Measurements from ENCODE around the gene GLB1L2.

The GLB1L2 gene

DNA sequence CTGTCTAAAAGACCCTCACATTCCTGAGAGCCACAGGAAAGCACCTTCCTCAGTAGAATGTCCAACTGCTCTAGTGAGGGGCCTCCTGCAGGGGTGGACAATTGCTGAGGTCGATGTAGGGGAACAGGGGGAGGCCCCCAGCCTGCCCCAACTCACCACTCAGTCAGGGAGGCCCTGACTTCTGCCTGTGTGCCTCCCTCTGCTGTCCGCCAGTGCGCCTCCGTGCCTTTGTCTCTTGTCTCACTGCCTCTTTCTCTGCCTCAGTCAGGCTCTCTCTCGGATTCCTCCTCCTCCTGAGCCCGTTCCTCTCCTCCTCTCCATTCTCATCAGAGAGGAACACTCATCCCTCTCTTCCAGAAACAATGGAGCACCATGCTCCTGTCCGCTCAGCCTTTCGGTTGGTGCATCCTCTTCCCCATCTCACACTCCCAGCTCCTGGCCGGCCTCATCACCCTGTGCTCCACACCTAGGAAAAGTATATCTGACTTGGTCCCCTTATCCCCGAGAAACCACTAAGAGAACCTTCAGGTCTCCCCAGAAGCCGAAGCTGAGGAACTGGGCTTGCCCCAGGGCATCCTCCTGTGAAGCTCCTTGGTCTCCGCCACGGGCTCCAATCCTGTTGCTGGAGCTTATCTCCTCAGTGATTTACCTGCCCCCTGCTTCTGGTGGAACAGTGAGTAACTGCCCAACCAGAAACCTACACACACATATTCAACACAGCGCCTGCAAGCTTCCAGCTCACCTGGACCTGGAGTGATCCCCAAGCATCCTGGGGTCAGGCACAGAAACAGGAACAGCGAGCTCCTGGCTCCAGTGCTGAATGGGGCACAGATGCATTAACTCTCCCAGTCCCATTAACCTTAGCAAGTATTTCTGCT, 78.0 kb downstream of the GLB1L2 start:
- TF ChIP-seq Cebpa-rat (IDR thresholded peaks at IDR 0.05) = no peak
- peaks cover 47% of the 10 kb centered on the region for H3K27me3 ChIP-seq
- no peaks in the 10 kb centered on the region for H3K36me3 ChIP-seq
- H3K4me1 ChIP-seq = peaks cover 37% of the 10 kb centered on the region
- H3K4me2 ChIP-seq = no peak overlapping the region; the same call in 1 of the 2 replicates
- H3K4me3 ChIP-seq = no peak overlapping the region
- no peaks in the 10 kb centered on the region for H3K9me3 ChIP-seq
- no peak overlapping the region for H3K27ac ChIP-seq
- no peak overlapping the region for H3K9ac ChIP-seq
- peaks cover 81% of the 10 kb centered on the region for H4K20me1 ChIP-seq

DNA sequence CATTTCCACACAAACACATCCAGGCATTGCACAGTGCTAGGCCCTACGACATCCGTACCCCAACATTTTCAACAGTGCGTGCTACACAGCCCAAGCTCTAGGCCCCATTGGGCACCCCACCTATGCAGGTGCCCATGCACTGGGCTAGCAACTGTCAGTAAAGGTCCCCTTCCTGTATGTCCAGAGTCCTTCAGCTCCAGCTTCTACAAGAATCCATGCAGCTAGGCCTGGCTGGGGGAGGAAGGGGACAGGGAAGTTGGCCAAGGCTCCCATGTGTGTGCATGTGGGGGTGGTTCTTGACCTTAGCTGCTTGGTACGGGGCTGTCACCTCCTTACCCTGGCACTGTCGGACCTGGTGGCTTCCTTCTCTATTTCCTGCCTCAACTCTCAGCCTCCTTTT, 79.0 kb downstream of the GLB1L2 start:
- Histone ChIP-seq H3K27ac (no peak overlapping the region), H3K27me3 (peaks cover 47% of the 10 kb centered on the region), H3K9ac (0 out of 2 replicates have a peak overlapping the region, but pooled peaks have one; percentile 73), H3K9me3 (no peaks in the 10 kb centered on the region), H3K4me1 (peaks cover 47% of the 10 kb centered on the region), H3K4me2 (peak overlapping the region; percentile 99), H4K20me1 (peaks cover 81% of the 10 kb centered on the region), H3K4me3 (peak overlapping the region; percentile 72), H3K36me3 (no peaks in the 10 kb centered on the region)
- no peak for TF ChIP-seq Cebpa-rat (IDR thresholded peaks at IDR 0.05)

DNA sequence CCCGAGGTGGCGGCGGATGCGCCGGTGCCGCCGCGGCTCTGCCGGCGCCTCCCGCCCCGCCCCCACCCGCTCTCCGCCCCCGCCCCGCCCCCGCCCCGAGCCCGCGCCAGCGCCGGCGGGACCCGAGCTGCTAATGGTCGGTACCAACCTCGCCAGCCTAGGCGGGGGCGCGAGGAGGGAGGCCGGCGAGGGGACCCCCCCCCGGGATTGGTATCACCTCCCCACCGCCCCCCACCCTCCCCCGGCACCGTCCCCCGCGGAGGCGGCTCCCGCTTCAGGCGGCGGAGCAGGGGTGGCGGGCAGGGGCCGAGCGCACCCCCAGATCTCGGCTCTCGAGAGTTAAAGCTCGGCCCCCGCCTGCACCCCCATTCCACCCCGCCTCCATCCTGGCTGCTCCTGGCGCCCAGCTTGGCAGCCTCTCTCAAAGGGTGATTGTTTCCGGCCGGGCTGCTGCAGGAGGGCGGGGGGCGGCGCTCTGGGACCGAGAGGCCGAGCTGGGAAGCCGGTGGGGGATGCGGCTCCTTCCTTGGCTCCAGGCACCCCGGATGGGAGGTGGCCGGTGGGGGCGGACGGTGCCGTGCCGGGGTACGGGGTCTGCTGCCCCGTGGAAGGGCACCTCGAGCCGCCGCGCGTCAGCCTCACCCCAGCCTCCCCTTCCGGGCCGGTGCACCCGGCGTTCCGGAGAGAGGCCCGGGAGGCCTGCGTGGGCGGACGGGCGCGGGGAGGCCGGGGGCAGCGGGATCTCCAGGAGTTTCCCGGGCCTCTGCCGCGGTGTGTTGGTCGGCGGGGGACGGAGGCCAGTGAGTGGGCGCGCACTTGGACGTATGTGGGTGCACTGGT, 80.6 kb downstream of the GLB1L2 start, which contains the start of gene B3GAT1:
Gene B3GAT1, minus strand, starts transcription at position 40 of the 840 bp plus-strand sequence. CDS start 24,583 bp downstream, outside the sequence.
- Histone ChIP-seq H3K4me2 (peak within 1 kb of the TSS; percentile 99), H3K27me3 (peaks cover 47% of the 10 kb centered on the region), H3K4me1 (peaks cover 63% of the 10 kb centered on the region), H4K20me1 (peaks cover 74% of the 10 kb centered on the region), H3K36me3 (no peaks in the 10 kb centered on the region), H3K9me3 (no peaks in the 10 kb centered on the region), H3K9ac (peak within 1 kb of the TSS; percentile 73), H3K27ac (no peak within 1 kb of the TSS), H3K4me3 (peak within 1 kb of the TSS; percentile 72)
- no peak for TF ChIP-seq Cebpa-rat (IDR thresholded peaks at IDR 0.05)

DNA sequence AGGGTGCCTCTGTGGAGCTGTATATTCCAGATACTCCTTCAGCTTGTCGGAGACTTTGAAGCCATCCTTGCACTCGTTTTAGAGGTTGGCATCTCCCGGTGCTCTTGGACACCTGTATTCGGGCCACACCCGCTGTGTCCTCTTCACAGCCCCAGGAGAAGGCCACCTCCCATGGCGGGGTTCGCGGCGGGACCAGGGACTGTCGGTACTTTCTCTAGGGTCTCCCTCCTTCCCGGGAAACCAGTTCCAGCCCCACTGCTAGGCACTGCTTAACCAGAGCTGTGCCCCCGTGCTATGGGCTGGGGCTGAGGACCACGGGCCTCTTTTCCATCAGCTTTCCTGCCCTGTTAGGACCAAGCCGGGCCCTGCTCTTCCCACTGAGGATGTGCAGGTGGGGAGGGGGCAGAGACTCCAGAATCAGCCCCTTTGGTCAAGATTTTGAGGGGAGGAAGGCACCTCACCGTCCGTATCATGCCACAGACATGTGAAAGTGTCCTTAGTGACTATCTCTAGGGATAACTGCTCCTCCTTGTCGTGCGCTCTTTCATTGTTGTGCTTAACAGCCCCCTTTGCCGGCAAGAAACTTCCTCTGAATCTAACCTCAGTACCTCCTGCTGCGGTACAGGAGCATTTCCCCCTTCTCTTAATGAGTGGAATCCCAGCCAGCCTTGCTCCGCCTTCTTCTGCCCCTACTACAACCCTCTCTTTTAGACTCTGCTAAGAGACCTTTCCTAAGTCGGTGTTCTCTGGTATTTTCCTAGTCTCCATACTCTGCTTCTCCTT, 81.4 kb downstream of the GLB1L2 start:
- peaks cover 67% of the 10 kb centered on the region for H3K4me1 ChIP-seq
- peak overlapping the region; percentile 48; the same call in 1 of the 2 replicates for H3K9ac ChIP-seq
- peaks cover 45% of the 10 kb centered on the region for H3K27me3 ChIP-seq
- H3K36me3 ChIP-seq = no peaks in the 10 kb centered on the region
- peaks cover 66% of the 10 kb centered on the region for H4K20me1 ChIP-seq
- TF ChIP-seq Cebpa-rat (IDR thresholded peaks at IDR 0.05) = no peak
- peak overlapping the region; percentile 88 for H3K4me2 ChIP-seq
- peak overlapping the region; percentile 68 for H3K4me3 ChIP-seq
- H3K27ac ChIP-seq = no peak overlapping the region
- no peaks in the 10 kb centered on the region for H3K9me3 ChIP-seq

DNA sequence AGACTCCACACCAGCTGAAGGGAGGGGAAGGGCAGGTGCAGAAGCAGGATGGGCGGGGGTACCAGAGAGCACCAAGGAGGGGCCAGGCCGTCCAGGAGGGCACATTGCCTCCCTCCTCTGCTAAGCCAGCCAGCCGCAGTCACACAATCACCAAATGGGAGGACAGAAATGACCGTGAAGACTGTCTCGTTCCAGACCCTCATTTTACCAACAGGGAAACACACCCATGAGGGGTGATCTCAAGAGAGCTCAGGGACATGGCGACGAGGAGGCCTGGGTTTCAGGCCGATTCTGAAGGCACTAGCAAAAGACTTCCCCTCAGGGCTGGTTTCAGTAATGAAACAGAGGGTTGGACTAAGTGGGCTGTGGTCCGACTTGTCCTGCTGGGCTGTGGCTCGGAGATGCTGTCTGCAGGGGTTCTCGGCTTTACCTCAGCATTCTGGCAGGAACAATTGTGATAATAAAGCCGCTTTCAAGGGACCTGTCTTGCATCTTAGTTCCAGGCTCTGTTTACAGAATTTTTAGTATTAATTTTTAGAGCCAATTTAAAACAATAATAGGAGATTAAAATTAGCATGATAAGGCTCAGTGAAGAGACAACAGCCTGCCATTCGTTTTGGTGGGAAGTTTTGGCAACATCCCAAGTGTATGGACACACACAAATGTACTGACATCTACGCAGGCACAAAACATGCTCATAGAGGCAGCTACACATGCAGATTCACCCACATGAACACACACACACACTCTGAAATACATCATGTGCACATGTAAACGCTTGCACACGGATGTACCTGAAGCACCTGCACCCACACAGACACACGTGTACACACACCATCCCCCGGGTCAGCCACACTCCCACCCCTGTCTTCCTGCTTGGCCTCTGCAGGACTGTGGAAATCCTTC, 82.3 kb downstream of the GLB1L2 start:
- H3K27me3 ChIP-seq = peaks cover 40% of the 10 kb centered on the region
- TF ChIP-seq Cebpa-rat (IDR thresholded peaks at IDR 0.05) = no peak
- H3K4me1 ChIP-seq = peaks cover 67% of the 10 kb centered on the region
- peak overlapping the region; percentile 88 for H3K4me2 ChIP-seq
- H3K9ac ChIP-seq = no peak overlapping the region
- no peak overlapping the region for H3K4me3 ChIP-seq
- H3K27ac ChIP-seq = no peak overlapping the region
- no peaks in the 10 kb centered on the region for H3K36me3 ChIP-seq
- H4K20me1 ChIP-seq = peaks cover 61% of the 10 kb centered on the region
- no peaks in the 10 kb centered on the region for H3K9me3 ChIP-seq

DNA sequence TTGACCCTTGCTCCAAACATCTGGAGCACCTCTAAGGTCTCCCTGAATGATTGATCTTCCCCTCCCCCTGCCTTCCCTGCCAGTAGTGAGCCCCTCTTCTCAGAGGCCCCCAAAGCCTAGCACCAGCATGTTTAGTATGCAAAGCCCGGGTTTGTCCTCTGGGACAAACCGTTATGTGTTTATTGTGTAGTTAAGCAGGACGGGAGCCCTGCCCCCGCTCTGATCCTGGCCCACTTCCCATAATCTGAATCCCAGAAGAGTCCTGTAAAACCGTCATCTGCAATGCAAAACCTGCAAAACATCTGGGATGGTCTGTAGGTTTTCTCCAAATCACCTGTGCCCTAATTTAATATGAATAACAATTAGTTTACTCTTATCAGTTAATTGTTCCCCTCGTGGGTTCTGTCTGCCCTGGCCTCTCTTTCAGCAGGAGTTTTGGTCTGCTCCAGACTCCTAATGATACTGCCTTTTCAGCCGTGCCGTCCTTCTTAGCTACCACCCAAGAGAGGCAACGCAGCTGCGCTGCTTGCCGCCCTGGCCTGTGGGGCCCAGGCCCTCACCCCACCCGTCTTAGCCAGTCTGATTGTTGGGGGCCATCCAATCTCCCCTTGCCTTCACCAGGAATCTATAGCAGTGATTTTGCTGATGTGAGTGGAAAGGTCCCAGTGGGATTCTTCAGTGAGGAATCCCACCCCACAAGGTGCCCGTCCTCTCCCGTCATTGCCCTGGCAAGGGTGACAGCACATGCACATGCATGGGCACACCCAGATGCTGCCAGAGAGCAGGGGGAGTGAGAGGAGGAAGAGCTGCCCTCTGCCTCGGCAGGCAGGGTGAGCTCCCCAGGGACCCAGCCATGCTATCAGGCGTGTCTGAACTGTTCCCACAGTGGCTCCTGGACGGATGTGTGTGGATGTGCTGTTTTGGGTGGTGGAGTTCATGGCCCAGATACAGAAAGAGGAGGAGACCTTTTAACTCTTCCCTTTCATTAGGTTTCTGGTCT, 83.3 kb downstream of the GLB1L2 start:
- Histone ChIP-seq H3K27ac (no peak overlapping the region), H4K20me1 (peaks cover 51% of the 10 kb centered on the region), H3K27me3 (peaks cover 30% of the 10 kb centered on the region), H3K4me1 (peaks cover 67% of the 10 kb centered on the region), H3K9me3 (no peaks in the 10 kb centered on the region), H3K9ac (no peak overlapping the region; the same call in 1 of the 2 replicates), H3K4me2 (peak overlapping the region; percentile 88), H3K36me3 (no peaks in the 10 kb centered on the region), H3K4me3 (peak overlapping the region; percentile 37; the same call in 1 of the 2 replicates)
- no peak for TF ChIP-seq Cebpa-rat (IDR thresholded peaks at IDR 0.05)

DNA sequence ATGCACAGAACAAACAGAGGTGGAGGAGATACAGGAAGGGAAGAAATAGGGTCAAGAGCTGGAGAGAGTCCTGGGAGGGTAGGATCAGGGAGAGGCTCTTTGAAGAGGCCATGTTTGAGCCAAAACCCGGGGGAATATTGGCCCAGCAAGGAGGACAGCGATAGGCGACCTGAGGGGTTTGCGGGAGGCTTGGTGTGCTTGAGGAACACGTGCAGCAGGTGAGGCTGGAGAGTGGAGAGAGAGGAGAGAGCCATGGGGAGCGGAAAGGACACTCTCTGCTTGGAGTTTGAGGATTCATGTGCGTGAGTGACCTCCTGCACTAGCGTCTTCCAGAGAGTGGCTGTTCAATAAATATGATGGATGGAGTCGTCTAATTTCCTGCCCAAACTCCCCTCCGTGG, 84.9 kb downstream of the GLB1L2 start:
- no peak overlapping the region for H3K9ac ChIP-seq
- H3K4me1 ChIP-seq = peaks cover 55% of the 10 kb centered on the region
- no peak overlapping the region for H3K27ac ChIP-seq
- H3K4me2 ChIP-seq = peak overlapping the region; percentile 88
- H3K27me3 ChIP-seq = peaks cover 13% of the 10 kb centered on the region
- no peaks in the 10 kb centered on the region for H3K9me3 ChIP-seq
- H4K20me1 ChIP-seq = peaks cover 36% of the 10 kb centered on the region
- no peaks in the 10 kb centered on the region for H3K36me3 ChIP-seq
- no peak for TF ChIP-seq Cebpa-rat (IDR thresholded peaks at IDR 0.05)
- H3K4me3 ChIP-seq = no peak overlapping the region
